Ovary (tissue), 9 donors: ENCODE measurements around the gene MAPK6. TPM values are rescaled to one million over a fixed set of nuclear protein-coding genes. Genes with fewer than 3 reads are reported as not detected.

ENCODE experiments used
- DNase-seq, 5 donors: peaks; one replicate each; pipeline ENCODE4 v3.0.0-alpha.2; 2019 to 2020
- H3K27ac ChIP-seq, 2 donors: fragments of 200-600 bp; one replicate each; pipeline versions ENCODE4 v1.5.1 to v1.8.0; 2019 to 2022
- H3K27me3 ChIP-seq: fragments of 200-600 bp; one replicate; pipeline ENCODE4 v1.8.0; 2022
- H3K36me3 ChIP-seq: fragments of 200-600 bp; sonication (generic); one replicate; pipeline ENCODE4 v1.5.1; 2019
- H3K4me1 ChIP-seq: one replicate; pipeline ENCODE4 v1.8.1; 2013; ENCODE audit warnings: mild to moderate bottlenecking, moderate library complexity; ENCODE audit not compliant: insufficient read depth
- H3K4me3 ChIP-seq: fragments of 200-600 bp; sonication (generic); one replicate; pipeline ENCODE4 v1.5.1; 2017
- H3K9me3 ChIP-seq, 2 donors: fragments of 200-600 bp in 1 of 2; sonication (generic) in 1 of 2; one replicate each; pipeline versions ENCODE4 v1.5.1 to v1.8.1; 2013 to 2019; ENCODE audit warnings: mild to moderate bottlenecking in 1 of 2, moderate library complexity in 1 of 2
- EP300 ChIP-seq: sonication (generic); formaldehyde crosslinking; IDR thresholded peaks from one replicate; pipeline ENCODE4 v1.6.1; 2017; ENCODE audit warnings: antibody characterized with exemption
- POLR2A ChIP-seq: fragments of 450-650 bp; IDR thresholded peaks from one replicate; pipeline ENCODE4 v1.6.1; 2017; ENCODE audit warnings: antibody characterized with exemption, mild to moderate bottlenecking, moderate library complexity
- WGBS, 3 donors: extraction: QIAGEN DNeasy Blood & Tissue Kit in 1 of 3; methylation state at CpG; one replicate each; pipeline versions ENCODE4 v1.1.5 to v1.1.7; 2013 to 2017; 5-methylcytosine and 5-hydroxymethylcytosine counted together
- intact Hi-C, 4 donors: fragments of 100-400 bp; cut with DNase I; formaldehyde crosslinking; loops; one replicate each; pipeline versions ENCODE4 v1.11.0 to v1.15.1; 2022 to 2023
- polyA plus RNA-seq, 2 donors: library from polyadenylated mRNA; stranded (reverse); fragments of 200-250 nt in 1 of 2; fragments of 350-450 nt in 1 of 2; fragmentation: Illumina TruSeq in 1 of 2; extraction: RNeasy Lipid Tissue Mini Kit (QIAGEN cat#74804) in 1 of 2; gene quantifications; one replicate each; pipeline ENCODE4 v1.2.3, GENCODE V29; 2013 to 2014
- total RNA-seq, 7 donors: library from RNA; depleted of rRNA in 2 of 7; stranded (reverse); fragments of >200 nt in 2 of 7; fragmentation: NEBNext Ultra II Directional in 3 of 7; extraction: Animal tissue kit (Norgen Biotek cat#: 25700) in 3 of 7; gene quantifications; one replicate each; pipeline versions ENCODE4 v1.1.0 to v1.2.4, GENCODE V29; 2016 to 2023
- TF ChIP-seq, protein P1 (sequence below), 3 donors: fragments of 450-650 bp in 2 of 3; fragments of 200-600 bp in 1 of 3; IDR thresholded peaks; one replicate each; pipeline versions ENCODE4 v1.5.1 to v1.8.0; 2016 to 2022; ENCODE audit warnings: antibody characterized with exemption in 3 of 3, mild to moderate bottlenecking in 1 of 3
- donor health status: DM: no; HTN: no; CAD: no; lungs with moderate emphysema.
- donor health status: DM: no; HTN: no; CAD: no.
- donor health status: Bipolar disorder and iron deficiency.
- donor health status: DM: yes; HTN: yes; CAD: no.
- donor health status: DM: no; HTN: no; CAD: no.
- donor health status: DM: yes; HTN: yes; CAD: no.

The MAPK6 gene
- total and polyA plus RNA-seq, 9 donors = 5.9 to 24.5 (median 19.8) TPM

- no peak for DNase-seq
- 96 to 97% (median 97%) methylated on average over 6 of the region's 6 CpGs for WGBS, 3 donors
- H3K4me1 ChIP-seq = no peaks in the 10 kb centered on the region
- TF ChIP-seq POLR2A (no peak), EP300 (no peak)
- TF ChIP-seq, protein P1, sequence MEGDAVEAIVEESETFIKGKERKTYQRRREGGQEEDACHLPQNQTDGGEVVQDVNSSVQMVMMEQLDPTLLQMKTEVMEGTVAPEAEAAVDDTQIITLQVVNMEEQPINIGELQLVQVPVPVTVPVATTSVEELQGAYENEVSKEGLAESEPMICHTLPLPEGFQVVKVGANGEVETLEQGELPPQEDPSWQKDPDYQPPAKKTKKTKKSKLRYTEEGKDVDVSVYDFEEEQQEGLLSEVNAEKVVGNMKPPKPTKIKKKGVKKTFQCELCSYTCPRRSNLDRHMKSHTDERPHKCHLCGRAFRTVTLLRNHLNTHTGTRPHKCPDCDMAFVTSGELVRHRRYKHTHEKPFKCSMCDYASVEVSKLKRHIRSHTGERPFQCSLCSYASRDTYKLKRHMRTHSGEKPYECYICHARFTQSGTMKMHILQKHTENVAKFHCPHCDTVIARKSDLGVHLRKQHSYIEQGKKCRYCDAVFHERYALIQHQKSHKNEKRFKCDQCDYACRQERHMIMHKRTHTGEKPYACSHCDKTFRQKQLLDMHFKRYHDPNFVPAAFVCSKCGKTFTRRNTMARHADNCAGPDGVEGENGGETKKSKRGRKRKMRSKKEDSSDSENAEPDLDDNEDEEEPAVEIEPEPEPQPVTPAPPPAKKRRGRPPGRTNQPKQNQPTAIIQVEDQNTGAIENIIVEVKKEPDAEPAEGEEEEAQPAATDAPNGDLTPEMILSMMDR (IDR thresholded peaks at IDR 0.05) = no peak
- no peaks in the 10 kb centered on the region for H3K9me3 ChIP-seq
- H3K27ac ChIP-seq = no peak overlapping the region
- no peak overlapping the region for H3K4me3 ChIP-seq
- intact Hi-C loops = no loop called here
- H3K36me3 ChIP-seq = no peaks in the 10 kb centered on the region
- H3K27me3 ChIP-seq = no peaks in the 10 kb centered on the region
These were observed 88.2 kb downstream of the MAPK6 start for GRCh38 chr15:52107238-52107637.

DNA sequence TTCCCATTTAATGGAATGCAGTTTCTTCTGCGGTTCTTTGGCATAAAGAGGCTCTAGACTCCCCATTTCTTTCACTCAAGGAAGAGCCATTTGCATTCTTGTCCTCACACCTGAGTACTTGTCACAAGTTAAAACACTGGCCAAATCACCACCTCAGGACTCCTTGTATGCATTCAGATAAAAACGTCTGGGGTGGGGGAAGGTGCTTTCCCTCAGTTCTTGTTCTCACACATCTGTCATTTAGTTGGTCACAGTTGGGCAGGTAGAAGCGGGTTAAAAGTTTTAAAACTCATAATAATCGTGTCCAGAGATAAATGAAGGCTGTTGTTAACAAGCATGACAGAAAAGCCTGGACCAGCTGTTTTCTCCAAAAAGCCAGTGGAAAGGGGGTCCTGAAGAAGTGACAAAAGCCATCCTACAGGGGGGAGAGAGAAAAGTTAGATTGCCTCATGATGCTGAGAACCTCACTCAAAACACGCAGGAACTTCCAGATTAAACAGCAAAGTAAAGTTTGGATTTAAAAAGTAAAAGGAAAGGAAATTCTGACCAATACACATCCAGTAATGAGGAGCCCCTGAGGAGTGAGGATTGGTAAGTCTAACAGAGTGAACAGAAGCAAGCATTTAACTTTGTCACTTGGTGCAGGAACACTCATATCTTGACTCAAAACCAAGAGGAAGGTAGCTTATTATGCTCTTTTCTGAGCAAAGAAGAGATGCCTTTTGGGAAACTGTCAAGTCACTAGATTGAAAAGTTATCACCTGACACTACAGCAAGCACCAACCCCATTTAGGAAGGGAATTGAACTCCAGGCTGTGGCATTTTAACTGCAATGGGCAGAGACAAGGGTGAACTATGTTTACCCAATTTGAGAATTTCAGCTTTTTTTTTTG is 90.8 kb downstream of the MAPK6 start:
- 64 to 73% (median 67%) methylated on average over 5 of the region's 5 CpGs for WGBS, 3 donors
- no peak overlapping the region for H3K27ac ChIP-seq
- intact Hi-C loops = no loop called here

DNA sequence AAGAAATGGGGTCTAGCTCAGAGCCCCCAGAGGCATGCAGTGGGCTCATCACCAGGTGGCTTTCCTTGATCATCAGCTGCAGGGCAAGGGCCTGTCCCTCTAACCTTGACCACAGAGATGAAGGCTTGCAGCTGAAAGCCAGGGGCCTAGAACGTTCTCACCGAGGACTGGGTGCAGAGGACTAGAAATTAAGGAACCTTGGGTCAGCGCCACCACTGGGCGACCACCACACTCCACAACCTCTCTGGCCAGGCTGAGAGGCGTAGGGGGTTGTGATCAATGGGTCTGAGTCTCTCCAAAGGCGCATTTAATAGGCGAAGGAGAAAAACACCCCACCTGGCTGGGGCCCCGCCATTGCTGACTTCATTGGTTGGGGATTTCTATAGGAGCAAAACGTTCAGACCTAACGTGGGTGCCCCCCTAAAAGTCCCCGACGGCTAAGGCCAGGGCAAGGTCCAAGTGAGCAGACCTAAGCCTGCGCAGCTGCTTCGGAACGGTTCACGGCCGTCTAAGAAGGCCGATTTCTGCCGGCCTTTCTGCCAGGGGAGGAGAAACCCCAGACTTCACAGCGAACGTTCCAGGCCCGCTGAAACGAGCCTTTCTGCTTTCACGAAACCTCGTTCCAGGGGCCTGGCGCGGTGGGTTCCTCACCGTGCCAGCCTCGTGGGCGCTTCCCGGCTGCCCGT is 92.6 kb downstream of the MAPK6 start:
- Histone ChIP-seq H3K27ac (no peak overlapping the region), H3K4me1 (peaks cover 1% of the 10 kb centered on the region), H3K4me3 (peak overlapping the region; percentile 42), H3K9me3 (no peaks in the 10 kb centered on the region), H3K36me3 (no peaks in the 10 kb centered on the region), H3K27me3 (no peaks in the 10 kb centered on the region)
- WGBS, 3 donors = 31 to 64% (median 39%) methylated on average over 16 to 32 of the region's 32 CpGs
- no peak for DNase-seq
- intact Hi-C loops = no loop called here
- TF ChIP-seq, protein P1 (IDR thresholded peaks at IDR 0.05) = no peak
- TF ChIP-seq POLR2A = no peak
- no peak for TF ChIP-seq EP300

More for the DNA sequence above, 90.8 kb downstream of the MAPK6 start:
- Histone ChIP-seq H3K4me3 (no peak overlapping the region), H3K4me1 (peaks cover 1% of the 10 kb centered on the region), H3K36me3 (no peaks in the 10 kb centered on the region), H3K27me3 (no peaks in the 10 kb centered on the region), H3K9me3 (no peaks in the 10 kb centered on the region)
- no peak for DNase-seq
- TF ChIP-seq EP300 (no peak), POLR2A (no peak)
- TF ChIP-seq, protein P1 (IDR thresholded peaks at IDR 0.05) = no peak

DNA sequence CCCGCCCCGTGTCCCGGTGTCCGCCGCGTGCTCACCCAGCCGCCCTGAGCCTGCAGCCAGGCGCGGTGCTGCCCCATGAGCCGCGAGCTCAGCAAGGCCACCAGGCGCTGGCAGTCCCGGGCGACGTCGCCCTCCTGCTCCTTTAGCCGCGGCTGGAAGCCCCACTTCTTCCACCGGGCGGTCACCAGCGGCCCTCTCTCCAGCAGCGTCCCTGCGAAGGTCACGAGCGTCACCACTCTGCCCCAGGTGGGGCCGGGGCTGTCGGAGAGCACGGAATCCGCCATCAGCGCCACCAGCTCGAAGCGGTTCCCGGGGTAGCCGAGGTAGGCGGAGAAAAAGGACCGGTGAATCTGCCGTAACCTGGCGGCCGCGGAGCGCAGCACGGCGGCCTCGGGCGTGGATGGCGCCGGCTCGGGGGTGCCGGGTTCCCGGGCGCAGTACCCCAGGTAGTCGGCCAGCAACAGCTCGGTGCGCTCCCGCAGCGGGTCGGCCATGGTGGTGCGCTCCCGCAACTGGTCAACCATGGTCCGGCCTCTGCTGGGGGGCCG is 93.3 kb downstream of the MAPK6 start:
- Histone ChIP-seq H3K9me3 (no peaks in the 10 kb centered on the region), H3K27me3 (no peaks in the 10 kb centered on the region), H3K27ac (no peak overlapping the region), H3K36me3 (no peaks in the 10 kb centered on the region), H3K4me3 (peak overlapping the region; percentile 42), H3K4me1 (peaks cover 1% of the 10 kb centered on the region)
- TF ChIP-seq POLR2A = no peak
- TF ChIP-seq, protein P1 (IDR thresholded peaks at IDR 0.05) = peak in 1 of 3 donors; percentile 24
- WGBS, 3 donors = 1 to 2% (median 1%) methylated on average over 54 to 61 of the region's 61 CpGs
- intact Hi-C loops = no loop called here
- DNase-seq = peak in 2 of 5 donors; percentile 43 to 51
